Esophagus squamous epithelium (tissue), 4 donors: Measurements from ENCODE around the gene SETD2.
"Not testable (repeated sequence)": the region's sequence is repeated elsewhere in the genome, so short reads cannot be mapped to it uniquely, and the experiment has no call there.

Experiments used
- POLR2A ChIP-seq, 4 donors: fragments of 450-650 bp; IDR thresholded peaks; one replicate each; pipeline ENCODE4 v1.6.1; 2017; ENCODE audit warnings: antibody characterized with exemption in 4 of 4, mild to moderate bottlenecking in 4 of 4, moderate library complexity in 3 of 4
- TF ChIP-seq, protein P1 (sequence below), 6 experiments: fragments of 450-650 bp in 4 of 6; fragments of 200-600 bp in 2 of 6; sonication (generic) in 2 of 6; IDR thresholded peaks; one replicate each; pipeline ENCODE4 v1.5.1; 2016 to 2019; ENCODE audit warnings: antibody characterized with exemption in 6 of 6, mild to moderate bottlenecking in 4 of 6, moderate library complexity in 4 of 6

DNA sequence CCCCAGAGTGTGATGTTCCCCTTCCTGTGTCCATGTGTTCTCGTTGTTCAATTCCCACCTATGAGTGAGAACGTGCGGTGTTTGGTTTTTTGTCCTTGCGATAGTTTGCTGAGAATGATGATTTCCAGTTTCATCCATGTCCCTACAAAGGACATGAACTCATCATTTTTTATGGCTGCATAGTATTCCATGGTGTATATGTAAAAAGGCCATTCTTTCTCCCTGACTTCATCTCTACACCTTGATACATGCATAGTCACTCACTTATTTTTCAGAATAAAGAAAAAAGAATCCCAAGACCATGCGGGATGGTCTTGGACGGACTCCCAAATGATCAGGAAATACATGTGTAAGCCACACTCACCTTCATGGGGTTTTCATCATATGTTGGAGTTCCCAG is 126.6 kb downstream of the SETD2 start:
- not testable (repeated sequence) for TF ChIP-seq POLR2A (IDR thresholded peaks at IDR 0.05)
- TF ChIP-seq, protein P1, sequence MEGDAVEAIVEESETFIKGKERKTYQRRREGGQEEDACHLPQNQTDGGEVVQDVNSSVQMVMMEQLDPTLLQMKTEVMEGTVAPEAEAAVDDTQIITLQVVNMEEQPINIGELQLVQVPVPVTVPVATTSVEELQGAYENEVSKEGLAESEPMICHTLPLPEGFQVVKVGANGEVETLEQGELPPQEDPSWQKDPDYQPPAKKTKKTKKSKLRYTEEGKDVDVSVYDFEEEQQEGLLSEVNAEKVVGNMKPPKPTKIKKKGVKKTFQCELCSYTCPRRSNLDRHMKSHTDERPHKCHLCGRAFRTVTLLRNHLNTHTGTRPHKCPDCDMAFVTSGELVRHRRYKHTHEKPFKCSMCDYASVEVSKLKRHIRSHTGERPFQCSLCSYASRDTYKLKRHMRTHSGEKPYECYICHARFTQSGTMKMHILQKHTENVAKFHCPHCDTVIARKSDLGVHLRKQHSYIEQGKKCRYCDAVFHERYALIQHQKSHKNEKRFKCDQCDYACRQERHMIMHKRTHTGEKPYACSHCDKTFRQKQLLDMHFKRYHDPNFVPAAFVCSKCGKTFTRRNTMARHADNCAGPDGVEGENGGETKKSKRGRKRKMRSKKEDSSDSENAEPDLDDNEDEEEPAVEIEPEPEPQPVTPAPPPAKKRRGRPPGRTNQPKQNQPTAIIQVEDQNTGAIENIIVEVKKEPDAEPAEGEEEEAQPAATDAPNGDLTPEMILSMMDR (IDR thresholded peaks at IDR 0.05), result not testable (repeated sequence)
